Stimulated activated CD8-positive, alpha-beta memory T cell treated with anti-CD3 and anti-CD28 coated beads, Interleukin-7, amount 100 ng/mL, for 4 hours (primary cell): ENCODE results near the gene JAG2.

Experiments used
- DNase-seq, 2 donors: peaks; one replicate each; pipeline ENCODE4 v3.0.0-alpha.2; 2020; ENCODE audit warnings: low read depth in 2 of 2

The JAG2 gene

GRCh38 chr14:105139831-105140239, 28.7 kb downstream of the JAG2 start:
- DNase-seq: no peak

GRCh38 chr14:105139212-105139825, 29.3 kb downstream of the JAG2 start:
- DNase-seq: no peak

- no peak for DNase-seq
Observed at GRCh38 chr14:105138551-105139111, 29.9 kb downstream of the JAG2 start.

GRCh38 chr14:105138021-105138541, 30.5 kb downstream of the JAG2 start:
- no peak for DNase-seq

GRCh38 chr14:105137481-105138020, 31.0 kb downstream of the JAG2 start:
- DNase-seq: no peak

- DNase-seq: no peak
Observed at GRCh38 chr14:105136401-105137322, 31.9 kb downstream of the JAG2 start.

- no peak for DNase-seq
Observed at GRCh38 chr14:105135700-105136395, 32.7 kb downstream of the JAG2 start.

GRCh38 chr14:105132921-105133654, 35.5 kb downstream of the JAG2 start:
- no peak for DNase-seq

GRCh38 chr14:105131241-105131640, 37.3 kb downstream of the JAG2 start:
- no peak for DNase-seq

GRCh38 chr14:105128059-105128458, 40.5 kb downstream of the JAG2 start:
- DNase-seq: no peak

- DNase-seq: no peak
Observed at GRCh38 chr14:105126981-105127329, 41.6 kb downstream of the JAG2 start.

- no peak for DNase-seq
Observed at GRCh38 chr14:105126126-105126980, 42.2 kb downstream of the JAG2 start.

- DNase-seq: no peak
Observed at GRCh38 chr14:105124823-105125222, 43.8 kb downstream of the JAG2 start.

GRCh38 chr14:105123981-105124765, 44.4 kb downstream of the JAG2 start:
- DNase-seq: no peak

GRCh38 chr14:105123064-105123665, 45.4 kb downstream of the JAG2 start:
- no peak for DNase-seq

GRCh38 chr14:105120056-105120455, 48.5 kb downstream of the JAG2 start:
- DNase-seq: no peak

GRCh38 chr14:105119408-105120025, 49.1 kb downstream of the JAG2 start:
- no peak for DNase-seq

- no peak for DNase-seq
Observed at GRCh38 chr14:105118646-105119407, 49.7 kb downstream of the JAG2 start.
